HepG2 (cell line): ENCODE results near the gene EBF3.

Experiments used
- BRCA1 ChIP-seq: sonication (generic); formaldehyde crosslinking; IDR thresholded peaks from 2 replicates; pipeline ENCODE4 v1.4.0; 2020; ENCODE audit warnings: missing genetic modification reagents
- GPN1 ChIP-seq: sonication (generic); formaldehyde crosslinking; IDR thresholded peaks from 2 replicates; pipeline ENCODE4 v1.5.1; 2020; ENCODE audit warnings: missing genetic modification reagents, borderline replicate concordance
- KAT7 ChIP-seq: IDR thresholded peaks from 2 replicates; pipeline ENCODE4 v1.6.1; 2018; ENCODE audit warnings: borderline replicate concordance, missing compliant biosample characterization
- MAFK ChIP-seq, 2 experiments: IDR thresholded peaks in 1 of 2; conservative IDR thresholded peaks in 1 of 2; 2 replicates each; pipeline ENCODE4 v1.6.1; 2011; ENCODE audit warnings: improper control_type of control experiment in 2 of 2, low read length in 2 of 2
- NFYB ChIP-seq: sonication (generic); formaldehyde crosslinking; IDR thresholded peaks from 2 replicates; pipeline ENCODE4 v1.4.0; 2020; ENCODE audit warnings: missing genetic modification reagents
- PBX2 ChIP-seq: IDR thresholded peaks from 2 replicates; pipeline ENCODE4 v1.6.1; 2016; ENCODE audit warnings: control low read depth
- PCBP1 ChIP-seq: fragments of 200-400 bp; formaldehyde crosslinking; IDR thresholded peaks from 2 replicates; pipeline ENCODE4 v1.6.1; 2017; ENCODE audit warnings: mild to moderate bottlenecking, low read depth, low read length, borderline replicate concordance
- RFX5 ChIP-seq: IDR thresholded peaks from 2 replicates; pipeline ENCODE4 v1.6.1; 2011; ENCODE audit warnings: low read depth, low read length, improper control_type of control experiment
- USF2 ChIP-seq, 2 experiments: sonication (generic) in 1 of 2; formaldehyde crosslinking in 1 of 2; IDR thresholded peaks; 2 replicates each; pipeline versions ENCODE4 v1.5.1 to v1.6.1; 2011 to 2020; ENCODE audit warnings: borderline replicate concordance in 1 of 2, low read depth in 1 of 2, low read length in 1 of 2, mild to moderate bottlenecking in 1 of 2, missing genetic modification reagents in 1 of 2, moderate library complexity in 1 of 2
- ZNF468 ChIP-seq: sonication (generic); formaldehyde crosslinking; IDR thresholded peaks from 2 replicates; pipeline ENCODE4 v1.8.0; 2022; ENCODE audit warnings: mild to moderate bottlenecking, moderate library complexity, missing genetic modification reagents

- TF ChIP-seq RFX5 (no peak), USF2 (IDR thresholded peaks at IDR 0.05; ENCODE audit: low read depth, low read length) (no peak), USF2 (CRISPR knock-in tag; IDR thresholded peaks at IDR 0.05; ENCODE audit: borderline replicate concordance) (no peak), BRCA1 (CRISPR knock-in tag) (no peak), KAT7 (no peak), PBX2 (CRISPR knock-in tag) (no peak), MAFK (conservative IDR thresholded peaks at IDR 0.05 in 1 of 2, IDR thresholded peaks at IDR 0.05 in 1 of 2; ENCODE audit: low read length in 2 of 2) (no peak), ZNF468 (no peak), PCBP1 (no peak), NFYB (no peak), GPN1 (CRISPR knock-in tag) (no peak)
Observed at GRCh38 chr10:129936266-129936922, 27.7 kb downstream of the EBF3 start.
